HepG2 (cell line): ENCODE measurements around the gene TRMT1. TPM values are rescaled to one million over a fixed set of nuclear protein-coding genes. Genes with fewer than 3 reads are reported as not detected.

Source experiments
- ATAC-seq: fragments of 200-7000 bp; cut with Tn5 transposase; 3 replicates; pipeline ENCODE4 v1.9.1; 2020; ENCODE audit warnings: mild to moderate bottlenecking, moderate library complexity
- BruUV-seq: library from RNA; stranded (reverse); fragments of 400-500 nt; replicated peaks from 2 replicates; lab custom pipeline; 2021; lab: Mats Ljungman, UMichigan
- CTCF ChIA-PET: fragments of 300-600 bp; formaldehyde crosslinking; extraction: SDS; loops from one replicate; lab custom pipeline; 2021; ENCODE audit warnings: low total read pairs, inconsistent platforms, low intra/inter-chr PET ratio; lab: Yijun Ruan, JAX
- POLR2A ChIA-PET: fragments of 350-600 bp; sonication (Branson Sonifier 250); formaldehyde crosslinking; loops from one replicate; lab custom pipeline; 2020; ENCODE audit warnings: antibody characterized with exemption, inconsistent platforms; lab: Yijun Ruan, JAX
- DNase-seq: peaks from one replicate; pipeline ENCODE4 v3.0.0-alpha.2; 2015; ENCODE audit warnings: low spot score
- FAIRE-seq: peaks from 3 replicates; lab custom pipeline; 2011; peaks lifted over from hg19 to GRCh38; lab: Jason Lieb, UNC
- H2AFZ ChIP-seq: one replicate; pipeline ENCODE4 v1.6.1; 2011; ENCODE audit warnings: low read length, inconsistent platforms
- H3K27ac ChIP-seq: fragments of 300-600 bp; 3 replicates; pipeline ENCODE4 v1.8.0; 2011; ENCODE audit warnings: mixed run types, mild to moderate bottlenecking, mixed read lengths, low read length, inconsistent platforms; ENCODE audit not compliant: insufficient read depth; ENCODE audit errors: extremely low read length
- H3K27me3 ChIP-seq, 2 experiments: fragments of 200-600 bp in 1 of 2; 2 replicates in 1 of 2; 3 replicates in 1 of 2; pipeline versions ENCODE4 v1.6.0 to v1.8.0; 2011; ENCODE audit warnings: low read length in 2 of 2, mild to moderate bottlenecking in 2 of 2, moderate library complexity in 2 of 2, inconsistent platforms in 1 of 2; ENCODE audit not compliant: insufficient read depth in 2 of 2, control insufficient read depth in 1 of 2
- H3K36me3 ChIP-seq, 2 experiments: fragments of 200-600 bp in 1 of 2; replicated peaks in 1 of 2; 2 replicates in 1 of 2; 3 replicates in 1 of 2; pipeline versions ENCODE4 v1.5.1 to v1.8.0; 2011; ENCODE audit warnings: low read length in 2 of 2, inconsistent platforms in 1 of 2; ENCODE audit not compliant: insufficient read depth in 2 of 2, control insufficient read depth in 1 of 2
- H3K4me1 ChIP-seq: 2 replicates; pipeline ENCODE4 v1.5.1; 2012; ENCODE audit warnings: low read length, inconsistent platforms; ENCODE audit not compliant: insufficient read depth
- H3K4me2 ChIP-seq: 2 replicates; pipeline ENCODE4 v1.6.0; 2011; ENCODE audit warnings: low read depth, low read length, inconsistent platforms
- H3K4me3 ChIP-seq, 3 experiments: fragments of 200-600 bp in 1 of 3; sonication (generic), shearing (Covaris generic) in 1 of 3; replicated peaks in 1 of 3; 2 replicates each; pipeline ENCODE4 v1.5.1; 2011 to 2016; ENCODE audit warnings: low read length in 3 of 3, inconsistent platforms in 2 of 3, low read depth in 2 of 3, mild to moderate bottlenecking in 2 of 3, control low read depth in 1 of 3, mixed read lengths in 1 of 3; ENCODE audit not compliant: insufficient read depth in 1 of 3
- H3K79me2 ChIP-seq: one replicate; pipeline ENCODE4 v1.6.1; 2011; ENCODE audit warnings: low read length, inconsistent platforms; ENCODE audit not compliant: insufficient read depth
- H3K9ac ChIP-seq: 2 replicates; pipeline ENCODE4 v1.6.0; 2011; ENCODE audit warnings: mild to moderate bottlenecking, low read depth, low read length, inconsistent platforms; ENCODE audit not compliant: insufficient read depth
- H3K9me3 ChIP-seq: 2 replicates; pipeline ENCODE4 v1.5.1; 2012; ENCODE audit warnings: mild to moderate bottlenecking, low read length
- H4K20me1 ChIP-seq: 2 replicates; pipeline ENCODE4 v1.6.0; 2011; ENCODE audit warnings: inconsistent platforms, mild to moderate bottlenecking, low read length, moderate library complexity; ENCODE audit not compliant: insufficient read depth
- ASH2L ChIP-seq: fragments of 300-600, 200-600 bp; sonication (generic); IDR thresholded peaks from 2 replicates; pipeline ENCODE4 v1.7.0; 2017; ENCODE audit warnings: low read depth, mild to moderate bottlenecking, moderate library complexity, mixed read lengths, low read length; ENCODE audit not compliant: insufficient read length
- GATAD2A ChIP-seq: IDR thresholded peaks from 2 replicates; pipeline ENCODE4 v1.6.1; 2016
- GTF3A ChIP-seq: sonication (generic); formaldehyde crosslinking; conservative IDR thresholded peaks from 2 replicates; pipeline ENCODE4 v1.4.0; 2020; ENCODE audit warnings: mild to moderate bottlenecking, missing genetic modification reagents
- NFE2L2 ChIP-seq: fragments of 150-350 bp; IDR thresholded peaks from 2 replicates; pipeline ENCODE4 v1.6.1; 2014; ENCODE audit warnings: low read length
- ZEB1 ChIP-seq: IDR thresholded peaks from 2 replicates; pipeline ENCODE4 v1.6.1; 2012; ENCODE audit warnings: mild to moderate bottlenecking, low read depth, inconsistent platforms; ENCODE audit not compliant: insufficient replicate concordance
- ZNF12 ChIP-seq: sonication (generic); formaldehyde crosslinking; IDR thresholded peaks from 2 replicates; pipeline ENCODE4 v1.5.0; 2020; ENCODE audit warnings: missing genetic modification reagents
- ZNF230 ChIP-seq: sonication (generic); formaldehyde crosslinking; IDR thresholded peaks from 2 replicates; pipeline ENCODE4 v1.4.0; 2020; ENCODE audit warnings: mild to moderate bottlenecking, missing genetic modification reagents
- ZNF263 ChIP-seq: sonication (generic); formaldehyde crosslinking; IDR thresholded peaks from 2 replicates; pipeline ENCODE4 v1.4.0; 2020; ENCODE audit warnings: missing genetic modification reagents
- ZNF337 ChIP-seq: sonication (generic); formaldehyde crosslinking; IDR thresholded peaks from 2 replicates; pipeline ENCODE4 v1.5.1; 2020; ENCODE audit warnings: missing genetic modification reagents, low read depth, mild to moderate bottlenecking, borderline replicate concordance
- WGBS: methylation state at CpG from one replicate; pipeline ENCODE4 v1.1.6; 2017; ENCODE audit warnings: low lambda C conversion rate; 5-methylcytosine and 5-hydroxymethylcytosine counted together
- in situ Hi-C: cut with HindIII; loops from 2 replicates; pipeline ENCODE4 v1.10.0; 2017; ENCODE audit warnings: low pct_unique_long_range_greater_than_20kb; ENCODE audit not compliant: extremely low pct_ligation_motif_present
- intact Hi-C: fragments of 100-400 bp; cut with micrococcal nuclease; formaldehyde crosslinking; loops from one replicate; pipeline ENCODE4 v1.10.0; 2022; ENCODE audit not compliant: unreplicated experiment
- polyA plus RNA-seq, 8 experiments: library from polyadenylated mRNA; depleted of rRNA in 3 of 8; stranded (reverse) in 7 of 8; unstranded in 1 of 8; fragments of >200 nt; fragmentation: Illumina TruSeq in 4 of 8; extraction: Trizol in 4 of 8; gene quantifications; 2 replicates each; pipeline versions ENCODE4 v1.2.1 to v1.2.3, GENCODE V29; 2011 to 2016; ENCODE audit warnings: low read depth in 4 of 8, missing spikeins in 1 of 8, mixed read lengths in 1 of 8; ENCODE audit not compliant: insufficient read depth in 1 of 8
- total RNA-seq, 5 experiments: library from RNA; depleted of rRNA; stranded (reverse); fragments of >200 nt; fragmentation: Illumina TruSeq; extraction: Trizol; gene quantifications; 2 replicates each; pipeline ENCODE4 v1.2.3, GENCODE V29; 2016; ENCODE audit warnings: low read depth in 1 of 5
- TF ChIP-seq, protein P1 (sequence below): IDR thresholded peaks from 2 replicates; pipeline ENCODE4 v1.6.1; 2016; ENCODE audit warnings: low read depth, missing genetic modification reagents, missing compliant biosample characterization
- TF ChIP-seq, protein P2 (sequence below): sonication (generic); formaldehyde crosslinking; IDR thresholded peaks from 2 replicates; pipeline ENCODE4 v1.9.0; 2021; ENCODE audit warnings: missing genetic modification reagents, mild to moderate bottlenecking, borderline replicate concordance
- TF ChIP-seq, protein P3 (sequence below): sonication (generic); formaldehyde crosslinking; IDR thresholded peaks from 2 replicates; pipeline ENCODE4 v1.8.0; 2022; ENCODE audit warnings: missing genetic modification reagents, mild to moderate bottlenecking, borderline replicate concordance
- TF ChIP-seq, protein P4 (sequence below): sonication (generic); formaldehyde crosslinking; IDR thresholded peaks from 2 replicates; pipeline ENCODE4 v1.4.0; 2020; ENCODE audit warnings: missing genetic modification reagents

TRMT1 gene
- total and polyA plus RNA-seq, 2 of the 13 experiments (the other 11 are each of a cell fraction or from before 2014, with no cell fraction given) = 35.5 to 44.1 TPM

DNA sequence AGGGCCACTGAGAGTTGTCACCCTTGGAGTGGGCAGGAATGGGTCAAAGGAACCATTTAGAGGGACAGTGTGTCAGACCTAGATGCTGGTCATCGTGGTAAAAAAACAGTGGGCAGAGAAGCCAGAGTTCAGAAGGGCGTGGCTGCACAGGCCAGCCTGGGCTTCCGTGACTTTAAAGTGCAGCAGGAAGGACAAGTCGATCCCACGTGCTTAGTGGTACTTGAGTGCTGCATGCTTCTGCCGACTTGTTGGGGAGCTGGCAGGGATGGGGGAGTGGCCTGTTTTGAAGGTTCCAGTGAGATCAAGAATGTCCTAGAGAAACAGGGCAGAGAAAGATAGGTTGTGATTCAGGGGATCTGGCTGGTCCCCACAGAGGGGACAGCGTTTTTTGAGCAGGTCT lies 30.9 kb downstream of the TRMT1 start:
- Histone ChIP-seq H3K9me3 (no peaks in the 10 kb centered on the region), H3K27me3 (no peaks in the 10 kb centered on the region), H4K20me1 (no peaks in the 10 kb centered on the region), H3K36me3 (peaks cover 5 to 28% of the 10 kb centered on the region in 2 experiments; a peak in 4 of 5 replicates), H3K27ac (no peak overlapping the region), H3K4me1 (peaks cover 13% of the 10 kb centered on the region), H3K4me2 (no peak overlapping the region), H3K4me3 (no peak overlapping the region), H3K79me2 (no peaks in the 10 kb centered on the region), H3K9ac (no peak overlapping the region), H2AFZ (no peak overlapping the region)
- ATAC-seq (no peak), FAIRE-seq (no peak), DNase-seq (no peak)
- no TSS peak for BruUV-seq
- no peak for TF ChIP-seq ZNF12 (CRISPR knock-in tag)
- TF ChIP-seq GATAD2A (CRISPR knock-in tag) = no peak
- TF ChIP-seq, protein P1, sequence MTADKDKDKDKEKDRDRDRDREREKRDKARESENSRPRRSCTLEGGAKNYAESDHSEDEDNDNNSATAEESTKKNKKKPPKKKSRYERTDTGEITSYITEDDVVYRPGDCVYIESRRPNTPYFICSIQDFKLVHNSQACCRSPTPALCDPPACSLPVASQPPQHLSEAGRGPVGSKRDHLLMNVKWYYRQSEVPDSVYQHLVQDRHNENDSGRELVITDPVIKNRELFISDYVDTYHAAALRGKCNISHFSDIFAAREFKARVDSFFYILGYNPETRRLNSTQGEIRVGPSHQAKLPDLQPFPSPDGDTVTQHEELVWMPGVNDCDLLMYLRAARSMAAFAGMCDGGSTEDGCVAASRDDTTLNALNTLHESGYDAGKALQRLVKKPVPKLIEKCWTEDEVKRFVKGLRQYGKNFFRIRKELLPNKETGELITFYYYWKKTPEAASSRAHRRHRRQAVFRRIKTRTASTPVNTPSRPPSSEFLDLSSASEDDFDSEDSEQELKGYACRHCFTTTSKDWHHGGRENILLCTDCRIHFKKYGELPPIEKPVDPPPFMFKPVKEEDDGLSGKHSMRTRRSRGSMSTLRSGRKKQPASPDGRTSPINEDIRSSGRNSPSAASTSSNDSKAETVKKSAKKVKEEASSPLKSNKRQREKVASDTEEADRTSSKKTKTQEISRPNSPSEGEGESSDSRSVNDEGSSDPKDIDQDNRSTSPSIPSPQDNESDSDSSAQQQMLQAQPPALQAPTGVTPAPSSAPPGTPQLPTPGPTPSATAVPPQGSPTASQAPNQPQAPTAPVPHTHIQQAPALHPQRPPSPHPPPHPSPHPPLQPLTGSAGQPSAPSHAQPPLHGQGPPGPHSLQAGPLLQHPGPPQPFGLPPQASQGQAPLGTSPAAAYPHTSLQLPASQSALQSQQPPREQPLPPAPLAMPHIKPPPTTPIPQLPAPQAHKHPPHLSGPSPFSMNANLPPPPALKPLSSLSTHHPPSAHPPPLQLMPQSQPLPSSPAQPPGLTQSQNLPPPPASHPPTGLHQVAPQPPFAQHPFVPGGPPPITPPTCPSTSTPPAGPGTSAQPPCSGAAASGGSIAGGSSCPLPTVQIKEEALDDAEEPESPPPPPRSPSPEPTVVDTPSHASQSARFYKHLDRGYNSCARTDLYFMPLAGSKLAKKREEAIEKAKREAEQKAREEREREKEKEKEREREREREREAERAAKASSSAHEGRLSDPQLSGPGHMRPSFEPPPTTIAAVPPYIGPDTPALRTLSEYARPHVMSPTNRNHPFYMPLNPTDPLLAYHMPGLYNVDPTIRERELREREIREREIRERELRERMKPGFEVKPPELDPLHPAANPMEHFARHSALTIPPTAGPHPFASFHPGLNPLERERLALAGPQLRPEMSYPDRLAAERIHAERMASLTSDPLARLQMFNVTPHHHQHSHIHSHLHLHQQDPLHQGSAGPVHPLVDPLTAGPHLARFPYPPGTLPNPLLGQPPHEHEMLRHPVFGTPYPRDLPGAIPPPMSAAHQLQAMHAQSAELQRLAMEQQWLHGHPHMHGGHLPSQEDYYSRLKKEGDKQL (CRISPR knock-in tag) = no peak
- TF ChIP-seq ZNF263 (CRISPR knock-in tag) = no peak
- TF ChIP-seq ASH2L = no peak
- TF ChIP-seq, protein P2, sequence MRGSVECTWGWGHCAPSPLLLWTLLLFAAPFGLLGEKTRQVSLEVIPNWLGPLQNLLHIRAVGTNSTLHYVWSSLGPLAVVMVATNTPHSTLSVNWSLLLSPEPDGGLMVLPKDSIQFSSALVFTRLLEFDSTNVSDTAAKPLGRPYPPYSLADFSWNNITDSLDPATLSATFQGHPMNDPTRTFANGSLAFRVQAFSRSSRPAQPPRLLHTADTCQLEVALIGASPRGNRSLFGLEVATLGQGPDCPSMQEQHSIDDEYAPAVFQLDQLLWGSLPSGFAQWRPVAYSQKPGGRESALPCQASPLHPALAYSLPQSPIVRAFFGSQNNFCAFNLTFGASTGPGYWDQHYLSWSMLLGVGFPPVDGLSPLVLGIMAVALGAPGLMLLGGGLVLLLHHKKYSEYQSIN (CRISPR knock-in tag) = no peak
- TF ChIP-seq, protein P3, sequence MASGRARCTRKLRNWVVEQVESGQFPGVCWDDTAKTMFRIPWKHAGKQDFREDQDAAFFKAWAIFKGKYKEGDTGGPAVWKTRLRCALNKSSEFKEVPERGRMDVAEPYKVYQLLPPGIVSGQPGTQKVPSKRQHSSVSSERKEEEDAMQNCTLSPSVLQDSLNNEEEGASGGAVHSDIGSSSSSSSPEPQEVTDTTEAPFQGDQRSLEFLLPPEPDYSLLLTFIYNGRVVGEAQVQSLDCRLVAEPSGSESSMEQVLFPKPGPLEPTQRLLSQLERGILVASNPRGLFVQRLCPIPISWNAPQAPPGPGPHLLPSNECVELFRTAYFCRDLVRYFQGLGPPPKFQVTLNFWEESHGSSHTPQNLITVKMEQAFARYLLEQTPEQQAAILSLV (CRISPR knock-in tag) = no peak
- TF ChIP-seq, protein P4, sequence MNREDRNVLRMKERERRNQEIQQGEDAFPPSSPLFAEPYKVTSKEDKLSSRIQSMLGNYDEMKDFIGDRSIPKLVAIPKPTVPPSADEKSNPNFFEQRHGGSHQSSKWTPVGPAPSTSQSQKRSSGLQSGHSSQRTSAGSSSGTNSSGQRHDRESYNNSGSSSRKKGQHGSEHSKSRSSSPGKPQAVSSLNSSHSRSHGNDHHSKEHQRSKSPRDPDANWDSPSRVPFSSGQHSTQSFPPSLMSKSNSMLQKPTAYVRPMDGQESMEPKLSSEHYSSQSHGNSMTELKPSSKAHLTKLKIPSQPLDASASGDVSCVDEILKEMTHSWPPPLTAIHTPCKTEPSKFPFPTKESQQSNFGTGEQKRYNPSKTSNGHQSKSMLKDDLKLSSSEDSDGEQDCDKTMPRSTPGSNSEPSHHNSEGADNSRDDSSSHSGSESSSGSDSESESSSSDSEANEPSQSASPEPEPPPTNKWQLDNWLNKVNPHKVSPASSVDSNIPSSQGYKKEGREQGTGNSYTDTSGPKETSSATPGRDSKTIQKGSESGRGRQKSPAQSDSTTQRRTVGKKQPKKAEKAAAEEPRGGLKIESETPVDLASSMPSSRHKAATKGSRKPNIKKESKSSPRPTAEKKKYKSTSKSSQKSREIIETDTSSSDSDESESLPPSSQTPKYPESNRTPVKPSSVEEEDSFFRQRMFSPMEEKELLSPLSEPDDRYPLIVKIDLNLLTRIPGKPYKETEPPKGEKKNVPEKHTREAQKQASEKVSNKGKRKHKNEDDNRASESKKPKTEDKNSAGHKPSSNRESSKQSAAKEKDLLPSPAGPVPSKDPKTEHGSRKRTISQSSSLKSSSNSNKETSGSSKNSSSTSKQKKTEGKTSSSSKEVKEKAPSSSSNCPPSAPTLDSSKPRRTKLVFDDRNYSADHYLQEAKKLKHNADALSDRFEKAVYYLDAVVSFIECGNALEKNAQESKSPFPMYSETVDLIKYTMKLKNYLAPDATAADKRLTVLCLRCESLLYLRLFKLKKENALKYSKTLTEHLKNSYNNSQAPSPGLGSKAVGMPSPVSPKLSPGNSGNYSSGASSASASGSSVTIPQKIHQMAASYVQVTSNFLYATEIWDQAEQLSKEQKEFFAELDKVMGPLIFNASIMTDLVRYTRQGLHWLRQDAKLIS (CRISPR knock-in tag) = no peak
- no peak for TF ChIP-seq ZNF230
- no peak for TF ChIP-seq ZNF337
- no peak for TF ChIP-seq GTF3A (CRISPR knock-in tag)
- TF ChIP-seq NFE2L2 = no peak
- no peak for TF ChIP-seq ZEB1
- 81% methylated on average over 7 of the region's 7 CpGs for WGBS
- CTCF ChIA-PET = no interaction called here
- intact Hi-C loops = no loop called here
- POLR2A ChIA-PET = interaction anchor here (0.7 kb wide), 1 partner anchor 1018 kb away, joined by 3 read pairs; no protein-coding TSS in a partner anchor
- in situ Hi-C loops = no loop called here
